HFF-Myc (cell line): ENCODE data around the gene MOCOS.
"Not testable (repeated sequence)": the region's sequence is repeated elsewhere in the genome, so short reads cannot be mapped to it uniquely, and the experiment has no call there.

Experiments
- DNase-seq: peaks from one replicate; pipeline ENCODE4 v3.0.0-alpha.2; 2011; ENCODE audit warnings: low read depth; ENCODE audit errors: extremely low read depth
- H3K4me3 ChIP-seq: replicated peaks from 2 replicates; pipeline ENCODE4 v1.5.1; 2011; ENCODE audit warnings: low read depth, mild to moderate bottlenecking, control low read depth, low read length
- TF ChIP-seq, protein P1 (sequence below): IDR thresholded peaks from 2 replicates; pipeline ENCODE4 v1.5.1; 2012; ENCODE audit warnings: mild to moderate bottlenecking, low read depth, low read length, control low read depth; ENCODE audit errors: missing control alignments

The MOCOS gene

DNA sequence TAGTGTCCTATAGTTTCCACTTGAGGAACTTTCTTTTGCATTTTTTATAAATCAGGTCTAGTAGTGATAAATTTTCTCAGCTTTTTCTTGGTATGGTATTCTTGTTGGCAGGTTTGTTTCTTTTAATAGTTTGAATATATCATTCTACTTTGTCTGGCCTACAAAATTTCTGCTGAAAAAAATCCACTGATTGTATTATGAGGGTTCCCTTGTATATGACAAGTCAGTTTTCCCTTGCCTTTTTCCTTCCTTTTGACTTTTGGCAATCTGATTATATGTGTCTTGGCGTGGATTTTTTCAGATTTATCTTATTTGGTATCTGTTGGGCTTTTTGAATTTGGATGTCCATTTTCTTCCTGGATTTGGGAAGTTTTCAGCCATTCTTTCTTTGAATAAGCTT lies 41.9 kb downstream of the MOCOS start:
- DNase-seq = no peak
- no peak overlapping the region for H3K4me3 ChIP-seq
- TF ChIP-seq, protein P1, sequence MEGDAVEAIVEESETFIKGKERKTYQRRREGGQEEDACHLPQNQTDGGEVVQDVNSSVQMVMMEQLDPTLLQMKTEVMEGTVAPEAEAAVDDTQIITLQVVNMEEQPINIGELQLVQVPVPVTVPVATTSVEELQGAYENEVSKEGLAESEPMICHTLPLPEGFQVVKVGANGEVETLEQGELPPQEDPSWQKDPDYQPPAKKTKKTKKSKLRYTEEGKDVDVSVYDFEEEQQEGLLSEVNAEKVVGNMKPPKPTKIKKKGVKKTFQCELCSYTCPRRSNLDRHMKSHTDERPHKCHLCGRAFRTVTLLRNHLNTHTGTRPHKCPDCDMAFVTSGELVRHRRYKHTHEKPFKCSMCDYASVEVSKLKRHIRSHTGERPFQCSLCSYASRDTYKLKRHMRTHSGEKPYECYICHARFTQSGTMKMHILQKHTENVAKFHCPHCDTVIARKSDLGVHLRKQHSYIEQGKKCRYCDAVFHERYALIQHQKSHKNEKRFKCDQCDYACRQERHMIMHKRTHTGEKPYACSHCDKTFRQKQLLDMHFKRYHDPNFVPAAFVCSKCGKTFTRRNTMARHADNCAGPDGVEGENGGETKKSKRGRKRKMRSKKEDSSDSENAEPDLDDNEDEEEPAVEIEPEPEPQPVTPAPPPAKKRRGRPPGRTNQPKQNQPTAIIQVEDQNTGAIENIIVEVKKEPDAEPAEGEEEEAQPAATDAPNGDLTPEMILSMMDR = no peak

DNA sequence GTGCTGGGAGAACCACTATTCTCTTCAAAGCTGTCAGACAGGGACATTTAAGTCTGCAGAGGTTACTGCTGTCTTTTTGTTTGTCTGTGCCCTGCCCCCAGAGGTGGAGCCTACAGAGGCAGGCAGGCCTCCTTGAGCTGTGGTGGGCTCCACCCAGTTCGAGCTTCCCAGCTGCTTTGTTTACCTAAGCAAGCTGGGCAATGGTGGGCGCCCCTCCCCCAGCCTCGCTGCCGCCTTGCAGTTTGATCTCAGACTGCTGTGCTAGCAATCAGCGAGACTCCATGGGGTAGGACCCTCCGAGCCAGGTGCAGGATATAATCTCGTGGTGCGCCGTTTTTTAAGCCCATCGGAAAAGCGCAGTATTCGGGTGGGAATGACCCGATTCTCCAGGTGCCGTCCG lies 53.2 kb downstream of the MOCOS start:
- not testable (repeated sequence) for H3K4me3 ChIP-seq, DNase-seq

DNA sequence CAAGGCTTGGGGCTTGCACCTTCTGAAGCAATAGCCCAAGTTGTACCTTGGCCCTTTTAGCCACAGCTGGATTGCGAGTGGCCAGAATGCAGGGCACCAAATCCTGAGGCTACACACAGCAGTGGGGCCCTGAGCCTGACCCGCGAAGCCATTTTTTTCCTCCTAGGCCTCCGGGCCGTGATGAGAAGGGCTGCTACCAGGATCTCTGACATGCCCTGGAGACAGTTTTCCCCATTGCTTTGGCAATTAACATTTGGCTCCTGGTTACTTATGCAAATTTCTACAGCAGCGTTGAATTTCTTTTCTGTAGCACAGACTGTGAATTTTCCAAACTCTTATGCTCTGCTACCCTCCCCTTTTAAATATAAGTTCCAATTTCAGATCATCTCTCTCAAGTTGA lies 54.5 kb downstream of the MOCOS start:
- no peak overlapping the region for H3K4me3 ChIP-seq
- TF ChIP-seq, protein P1 = no peak
- no peak for DNase-seq

DNA sequence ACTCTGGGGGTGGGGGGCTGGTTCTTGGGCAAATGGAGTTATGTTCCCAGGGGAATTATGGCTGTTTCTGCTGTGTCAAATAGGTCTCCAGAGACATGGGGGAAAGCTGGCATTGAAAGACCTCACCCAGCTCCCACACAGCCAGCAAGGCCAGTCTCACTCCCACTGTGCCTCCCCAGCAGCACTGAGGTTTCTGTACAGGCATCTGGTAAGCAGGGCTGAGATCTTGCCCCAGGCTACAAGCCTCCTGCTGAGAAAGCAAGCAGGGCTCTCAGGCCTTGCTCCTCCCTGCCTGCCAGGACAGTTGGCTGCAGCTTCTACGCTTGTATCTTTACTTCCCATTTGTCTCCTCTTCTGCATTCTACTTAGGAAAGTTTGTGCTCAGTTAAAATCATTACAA lies 59.7 kb downstream of the MOCOS start:
- no peak for DNase-seq
- TF ChIP-seq, protein P1 = no peak
- H3K4me3 ChIP-seq = no peak overlapping the region

DNA sequence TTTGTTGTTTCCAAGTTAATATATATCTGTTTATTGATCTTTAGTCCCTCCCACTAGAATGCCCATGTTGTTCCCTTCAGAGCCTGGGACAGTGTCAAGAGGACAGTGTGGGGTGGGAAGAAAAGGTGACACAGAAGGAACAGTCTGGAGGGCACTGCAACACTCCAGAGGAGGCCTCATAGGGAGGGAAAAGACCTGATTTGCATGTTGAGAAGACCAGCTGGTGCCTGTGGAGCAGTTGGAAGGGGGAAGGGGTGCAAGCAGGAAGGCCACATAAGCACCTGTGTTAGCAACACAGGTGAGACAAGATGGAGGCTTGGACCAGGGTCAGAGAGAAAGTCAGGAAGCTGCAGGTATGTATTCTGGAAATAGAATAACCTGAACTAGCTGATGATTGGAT lies 62.1 kb downstream of the MOCOS start:
- no peak overlapping the region for H3K4me3 ChIP-seq
- TF ChIP-seq, protein P1 = no peak
- no peak for DNase-seq

DNA sequence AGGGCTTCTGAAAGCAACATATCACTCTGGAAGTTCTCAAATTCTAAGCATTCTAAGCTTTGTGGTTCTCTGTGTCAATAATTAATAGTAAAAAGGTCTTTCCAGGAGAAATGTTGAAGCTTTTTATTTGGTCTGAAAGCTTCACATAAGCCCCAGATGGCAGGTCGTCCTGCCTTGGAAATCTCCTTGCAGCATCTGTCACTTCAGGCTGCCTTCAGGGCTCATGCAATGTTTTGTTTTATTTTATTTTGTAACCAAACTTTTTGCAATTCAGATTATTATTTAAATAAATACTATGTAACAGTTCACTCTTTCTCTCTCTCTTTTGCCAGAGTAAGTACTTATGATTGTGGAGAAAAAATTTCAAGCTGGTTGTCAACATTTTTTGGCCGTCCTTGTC lies 63.5 kb downstream of the MOCOS start:
- no peak for DNase-seq
- no peak overlapping the region for H3K4me3 ChIP-seq
- TF ChIP-seq, protein P1 = no peak

DNA sequence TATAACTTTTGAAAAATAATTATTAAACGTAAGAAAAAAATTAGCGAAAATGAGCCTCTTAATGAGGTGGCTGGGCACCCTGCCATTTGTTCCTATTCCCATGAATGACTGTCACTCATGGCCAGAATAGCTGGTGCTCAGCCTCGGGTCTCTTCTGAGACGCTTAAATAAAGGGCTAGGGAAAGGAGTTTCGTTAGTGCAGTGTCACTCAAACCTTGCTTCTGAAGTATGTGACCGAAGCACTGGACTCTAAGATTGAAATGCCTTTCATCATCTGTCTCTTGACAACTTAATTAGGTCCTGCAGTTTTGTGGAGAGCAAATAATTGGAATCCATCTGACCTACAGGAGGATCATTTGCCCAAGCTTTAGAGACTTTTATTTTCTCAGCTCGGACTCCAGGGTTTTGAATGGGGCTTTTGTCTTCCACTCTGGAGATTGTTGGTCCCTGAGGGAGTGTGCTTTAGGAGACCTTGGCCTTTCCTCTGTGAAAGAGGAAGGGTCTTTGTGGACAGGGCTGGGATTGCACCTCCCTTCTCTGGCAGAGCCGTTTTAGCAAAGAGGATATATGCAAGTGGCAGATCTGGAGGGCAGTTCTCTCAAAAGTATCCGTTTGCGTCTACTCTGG lies 67.9 kb downstream of the MOCOS start:
- no peak for DNase-seq
- TF ChIP-seq, protein P1 = no peak
- H3K4me3 ChIP-seq = no peak overlapping the region
